Heart left ventricle (tissue), 13 donors: ENCODE measurements around the gene SOX6.

Experiments
- CTCF ChIP-seq, 12 donors: fragments of 200-600 bp; sonication (generic) in 4 of 12; IDR thresholded peaks; one replicate each; pipeline versions ENCODE4 v1.5.0 to v1.8.0; 2018 to 2022; ENCODE audit warnings: antibody characterized with exemption in 12 of 12, mild to moderate bottlenecking in 5 of 12
- POLR2A ChIP-seq, 2 donors: fragments of 450-650 bp; IDR thresholded peaks; one replicate each; pipeline ENCODE4 v1.6.1; 2017; ENCODE audit warnings: antibody characterized with exemption in 2 of 2, mild to moderate bottlenecking in 2 of 2, moderate library complexity in 2 of 2
- donor health status: ischemic (EF 13 %, LVEDD 7.1; RV severe dilation, severe dysfunction).
- donor health status: DM: no; HTN: yes; CAD: no.
- donor health status: DM: no; HTN: no; CAD: no.
- donor health status: ischemic (EF 25% LVEDD 6.9; RV normal size, moderate dysfunction).
- donor health status: ischemic (EF 25% LVEDD 5.7; RV mildly dilated, moderate dysfunction).
- donor health status: ischemic (EF 35%, LVEDD 5.7; RV mildly dilated, moderate dysfunction).
- donor health status: nonischemic (EF 11% LVEDD 7.7; RV severe dilation, severe dysfunction).
- donor health status: DM: yes; HTN: yes; CAD: no.
- donor health status: PGD.
- donor health status: ischemic (EF 29% LVEDD 5.4; RV normal size, mild dysfunction).
- donor health status: nonischemic (EF 23%, LVEDD 6.1; RV moderate dilation, normal function).

- TF ChIP-seq CTCF (IDR thresholded peaks at IDR 0.05) (no peak), POLR2A (IDR thresholded peaks at IDR 0.05) (no peak)
Measured at GRCh38 chr11:16357775-16358174, 1.4 kb upstream of the SOX6 start.
